ENCODE results near the gene FPR1. TPM values are rescaled to one million over a fixed set of nuclear protein-coding genes. Genes with fewer than 3 reads are reported as not detected.

The FPR1 gene
- total RNA-seq, 2 donors from 2014 or later: 0.77 to 5.6 TPM

- Histone ChIP-seq H3K9me3 (no peaks in the 10 kb centered on the region), H3K36me3 (no peaks in the 10 kb centered on the region), H3K27me3 (replicated peaks; ENCODE audit: insufficient read depth) (no peaks in the 10 kb centered on the region), H3K27ac (no peak overlapping the region), H3K4me3 (no peak overlapping the region), H3K4me1 (replicated peaks) (no peaks in the 10 kb centered on the region)
- intact Hi-C loops (cut with DNase I): no loop called here
- no peak for DNase-seq (ENCODE audit: low spot score)
- TF ChIP-seq, protein P1, sequence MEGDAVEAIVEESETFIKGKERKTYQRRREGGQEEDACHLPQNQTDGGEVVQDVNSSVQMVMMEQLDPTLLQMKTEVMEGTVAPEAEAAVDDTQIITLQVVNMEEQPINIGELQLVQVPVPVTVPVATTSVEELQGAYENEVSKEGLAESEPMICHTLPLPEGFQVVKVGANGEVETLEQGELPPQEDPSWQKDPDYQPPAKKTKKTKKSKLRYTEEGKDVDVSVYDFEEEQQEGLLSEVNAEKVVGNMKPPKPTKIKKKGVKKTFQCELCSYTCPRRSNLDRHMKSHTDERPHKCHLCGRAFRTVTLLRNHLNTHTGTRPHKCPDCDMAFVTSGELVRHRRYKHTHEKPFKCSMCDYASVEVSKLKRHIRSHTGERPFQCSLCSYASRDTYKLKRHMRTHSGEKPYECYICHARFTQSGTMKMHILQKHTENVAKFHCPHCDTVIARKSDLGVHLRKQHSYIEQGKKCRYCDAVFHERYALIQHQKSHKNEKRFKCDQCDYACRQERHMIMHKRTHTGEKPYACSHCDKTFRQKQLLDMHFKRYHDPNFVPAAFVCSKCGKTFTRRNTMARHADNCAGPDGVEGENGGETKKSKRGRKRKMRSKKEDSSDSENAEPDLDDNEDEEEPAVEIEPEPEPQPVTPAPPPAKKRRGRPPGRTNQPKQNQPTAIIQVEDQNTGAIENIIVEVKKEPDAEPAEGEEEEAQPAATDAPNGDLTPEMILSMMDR (IDR thresholded peaks at IDR 0.05): no peak
- TF ChIP-seq POLR2A (IDR thresholded peaks at IDR 0.05) (no peak), POLR2AphosphoS5 (IDR thresholded peaks at IDR 0.05) (no peak)
- 77% methylated on average over 2 of the region's 2 CpGs for WGBS
These were observed 41.3 kb upstream of the FPR1 start for GRCh38 chr19:51792932-51793331.

DNA sequence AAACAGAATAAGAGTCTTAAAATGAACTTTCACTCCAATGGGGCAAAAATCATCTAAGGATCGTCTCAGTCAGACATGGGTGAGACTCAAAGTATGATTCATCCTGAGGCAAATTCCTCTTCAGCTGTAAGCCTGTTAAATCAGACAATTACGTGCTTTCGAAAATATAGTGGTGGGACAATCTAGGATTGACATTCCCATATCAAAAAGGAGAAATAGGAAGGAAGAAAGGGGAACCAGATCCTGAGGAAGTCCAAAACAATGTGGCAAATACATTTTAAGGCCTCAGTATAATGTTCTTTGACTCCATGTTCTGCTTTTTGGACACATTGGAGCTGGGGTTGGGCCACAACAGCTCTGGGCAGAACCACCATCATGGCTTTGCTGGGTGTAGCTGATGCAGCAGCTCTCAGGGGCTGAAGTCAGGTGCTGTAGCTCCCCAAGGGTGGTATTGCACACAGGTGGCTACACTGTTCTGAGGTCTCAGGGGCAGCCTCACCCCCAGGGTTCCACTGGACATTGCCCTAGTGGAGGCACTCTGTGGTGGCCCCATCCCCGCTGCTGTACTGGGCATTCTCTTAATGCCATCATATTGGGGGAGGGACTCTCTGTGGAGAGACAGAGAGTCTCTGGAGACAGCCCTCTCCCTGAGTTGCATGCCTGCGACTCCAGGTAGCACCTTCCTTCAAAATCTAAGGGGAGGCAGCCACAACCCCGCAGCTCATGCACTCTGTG lies 37.5 kb upstream of the FPR1 start:
- H3K4me1 ChIP-seq (replicated peaks): no peaks in the 10 kb centered on the region
- WGBS: 73% methylated on average over 6 of the region's 6 CpGs
- H3K27ac ChIP-seq: no peak overlapping the region
- H3K9me3 ChIP-seq: no peaks in the 10 kb centered on the region
- no peak for TF ChIP-seq POLR2A (IDR thresholded peaks at IDR 0.05)
- TF ChIP-seq, protein P1 (IDR thresholded peaks at IDR 0.05): no peak
- TF ChIP-seq POLR2AphosphoS5 (IDR thresholded peaks at IDR 0.05): no peak
- no peak overlapping the region for H3K4me3 ChIP-seq
- H3K27me3 ChIP-seq (replicated peaks; ENCODE audit: insufficient read depth): no peaks in the 10 kb centered on the region
- no peak for DNase-seq (ENCODE audit: low spot score)
- no peaks in the 10 kb centered on the region for H3K36me3 ChIP-seq
- intact Hi-C loops (cut with DNase I): no loop called here

DNA sequence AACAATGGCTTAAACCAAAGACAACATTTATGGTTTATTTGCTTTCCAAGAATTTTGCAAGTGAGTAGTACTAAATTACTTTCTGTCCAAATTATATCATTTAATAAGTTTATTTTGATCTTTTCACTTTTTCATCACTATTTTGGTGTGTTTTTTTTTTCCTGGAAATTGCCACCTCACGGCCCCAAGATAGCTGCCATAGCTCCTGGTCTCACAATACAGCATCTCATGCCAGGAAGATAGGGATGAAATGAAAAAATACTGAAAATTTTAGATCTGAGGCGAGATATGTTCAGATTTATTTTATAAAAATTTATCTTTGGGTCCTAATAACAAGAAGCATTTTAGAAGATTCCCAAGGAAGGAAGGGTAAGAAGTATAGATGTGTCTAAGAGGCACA lies 36.4 kb upstream of the FPR1 start:
- H3K27ac ChIP-seq: no peak overlapping the region
- intact Hi-C loops (cut with DNase I): no loop called here
- no peak for DNase-seq (ENCODE audit: low spot score)
- WGBS: 91% methylated on average over 2 of the region's 2 CpGs
- no peaks in the 10 kb centered on the region for H3K4me1 ChIP-seq (replicated peaks)
- H3K4me3 ChIP-seq: no peak overlapping the region
- TF ChIP-seq, protein P1 (IDR thresholded peaks at IDR 0.05): no peak
- no peak for TF ChIP-seq POLR2A (IDR thresholded peaks at IDR 0.05)
- no peak for TF ChIP-seq POLR2AphosphoS5 (IDR thresholded peaks at IDR 0.05)
- no peaks in the 10 kb centered on the region for H3K36me3 ChIP-seq
- H3K27me3 ChIP-seq (replicated peaks; ENCODE audit: insufficient read depth): no peaks in the 10 kb centered on the region
- no peaks in the 10 kb centered on the region for H3K9me3 ChIP-seq

- no peaks in the 10 kb centered on the region for H3K4me1 ChIP-seq (replicated peaks)
- no peaks in the 10 kb centered on the region for H3K27me3 ChIP-seq (replicated peaks; ENCODE audit: insufficient read depth)
- no peak overlapping the region for H3K4me3 ChIP-seq
- no peaks in the 10 kb centered on the region for H3K9me3 ChIP-seq
- no peak for DNase-seq (ENCODE audit: low spot score)
- no peaks in the 10 kb centered on the region for H3K36me3 ChIP-seq
- intact Hi-C loops (cut with DNase I): no loop called here
- no peak overlapping the region for H3K27ac ChIP-seq
- 53% methylated on average over 6 of the region's 6 CpGs for WGBS
- TF ChIP-seq, protein P1 (IDR thresholded peaks at IDR 0.05): no peak
- TF ChIP-seq POLR2A (IDR thresholded peaks at IDR 0.05): no peak
- TF ChIP-seq POLR2AphosphoS5 (IDR thresholded peaks at IDR 0.05): no peak
These were observed 35.2 kb upstream of the FPR1 start for GRCh38 chr19:51786646-51787494.
